Measurements from ENCODE around the gene TSPEAR. TPM values are rescaled to one million over a fixed set of nuclear protein-coding genes. Genes with fewer than 3 reads are reported as not detected.
"Not testable (repeated sequence)": the region's sequence is repeated elsewhere in the genome, so short reads cannot be mapped to it uniquely, and the experiment has no call there.

TSPEAR gene
- total and polyA plus RNA-seq, 3 donors from 2014 or later: 0.53 to 0.62 (median 0.55) TPM

- H3K27ac ChIP-seq: no peak overlapping the region
- TF ChIP-seq CTCF (IDR thresholded peaks at IDR 0.05) (no peak), POLR2A (IDR thresholded peaks at IDR 0.05) (no peak)
- H3K4me3 ChIP-seq: no peak overlapping the region
- no peaks in the 10 kb centered on the region for H3K9me3 ChIP-seq
- H3K36me3 ChIP-seq (ENCODE audit: low read depth, missing control alignments): no peaks in the 10 kb centered on the region
- H3K27me3 ChIP-seq: no peaks in the 10 kb centered on the region
- WGBS, 2 donors: 81 to 86% methylated on average over 4 of the region's 4 CpGs
- H3K4me1 ChIP-seq: no peaks in the 10 kb centered on the region
- intact Hi-C loops (cut with DNase I; ENCODE audit: low total_unique reads): no loop called here
- DNase-seq: no peak
These were observed 104.9 kb downstream of the TSPEAR start for GRCh38 chr21:44606495-44606894.

GRCh38 chr21:44603911-44604310 lies 107.5 kb downstream of the TSPEAR start:
- H3K9me3 ChIP-seq: no peaks in the 10 kb centered on the region
- TF ChIP-seq CTCF (IDR thresholded peaks at IDR 0.05) (no peak), POLR2A (IDR thresholded peaks at IDR 0.05) (no peak)
- WGBS, 2 donors: 89 to 91% methylated on average over 7 to 8 of the region's 8 CpGs
- H3K4me1 ChIP-seq: no peaks in the 10 kb centered on the region
- no peaks in the 10 kb centered on the region for H3K27me3 ChIP-seq
- H3K27ac ChIP-seq: no peak overlapping the region
- intact Hi-C loops (cut with DNase I; ENCODE audit: low total_unique reads): no loop called here
- H3K36me3 ChIP-seq (ENCODE audit: low read depth, missing control alignments): no peaks in the 10 kb centered on the region
- no peak for DNase-seq
- H3K4me3 ChIP-seq: no peak overlapping the region

- H3K4me3 ChIP-seq: no peak overlapping the region
- no peak for TF ChIP-seq POLR2A (IDR thresholded peaks at IDR 0.05)
- H3K27ac ChIP-seq: no peak overlapping the region
- no peaks in the 10 kb centered on the region for H3K4me1 ChIP-seq
- no peaks in the 10 kb centered on the region for H3K9me3 ChIP-seq
- H3K27me3 ChIP-seq: no peaks in the 10 kb centered on the region
- intact Hi-C loops (cut with DNase I; ENCODE audit: low total_unique reads): no loop called here
- no peak for DNase-seq
- H3K36me3 ChIP-seq (ENCODE audit: low read depth, missing control alignments): no peaks in the 10 kb centered on the region
- 61 to 78% methylated on average over 10 to 17 of the region's 17 CpGs for WGBS, 2 donors
These were observed 108.1 kb downstream of the TSPEAR start for GRCh38 chr21:44603109-44603875.

GRCh38 chr21:44602463-44602850 lies 108.9 kb downstream of the TSPEAR start:
- no peak overlapping the region for H3K27ac ChIP-seq
- no peaks in the 10 kb centered on the region for H3K27me3 ChIP-seq
- TF ChIP-seq POLR2A (IDR thresholded peaks at IDR 0.05): no peak
- TF ChIP-seq CTCF (IDR thresholded peaks at IDR 0.05): no peak
- no peaks in the 10 kb centered on the region for H3K9me3 ChIP-seq
- H3K36me3 ChIP-seq (ENCODE audit: low read depth, missing control alignments): no peaks in the 10 kb centered on the region
- H3K4me3 ChIP-seq: no peak overlapping the region
- H3K4me1 ChIP-seq: no peaks in the 10 kb centered on the region
- no peak for DNase-seq
- WGBS, 2 donors: 88 to 98% methylated on average over 7 to 21 of the region's 21 CpGs
- intact Hi-C loops (cut with DNase I; ENCODE audit: low total_unique reads): no loop called here

GRCh38 chr21:44601596-44602462 lies 109.5 kb downstream of the TSPEAR start:
- no peak for DNase-seq
- no peak for TF ChIP-seq POLR2A (IDR thresholded peaks at IDR 0.05)
- TF ChIP-seq CTCF (IDR thresholded peaks at IDR 0.05): no peak
- no peaks in the 10 kb centered on the region for H3K4me1 ChIP-seq
- H3K9me3 ChIP-seq: no peaks in the 10 kb centered on the region
- no peaks in the 10 kb centered on the region for H3K36me3 ChIP-seq (ENCODE audit: low read depth, missing control alignments)
- intact Hi-C loops (cut with DNase I; ENCODE audit: low total_unique reads): no loop called here
- H3K27me3 ChIP-seq: no peaks in the 10 kb centered on the region
- WGBS, 2 donors: 72 to 92% methylated on average over 14 to 23 of the region's 23 CpGs
- H3K4me3 ChIP-seq: no peak overlapping the region
- no peak overlapping the region for H3K27ac ChIP-seq

- DNase-seq; H3K4me3 ChIP-seq; H3K9me3 ChIP-seq; intact Hi-C loops (cut with DNase I; ENCODE audit: low total_unique reads); H3K36me3 ChIP-seq (ENCODE audit: low read depth, missing control alignments); H3K27ac ChIP-seq; H3K27me3 ChIP-seq; H3K4me1 ChIP-seq: not testable (repeated sequence)
- 49 to 90% methylated on average over 5 to 7 of the region's 10 CpGs for WGBS, 2 donors
These were observed 110.3 kb downstream of the TSPEAR start for GRCh38 chr21:44601091-44601490.

GRCh38 chr21:44600118-44600978 lies 111.0 kb downstream of the TSPEAR start, which contains the start of gene KRTAP10-7:
Gene KRTAP10-7 (plus strand): TSS chr21:44600597. CDS start chr21:44600622, 25 bp downstream.
- H3K27me3 ChIP-seq; H3K9me3 ChIP-seq; H3K27ac ChIP-seq; H3K4me1 ChIP-seq; DNase-seq; intact Hi-C loops (cut with DNase I; ENCODE audit: low total_unique reads); H3K4me3 ChIP-seq; H3K36me3 ChIP-seq (ENCODE audit: low read depth, missing control alignments): not testable (repeated sequence)
- WGBS, 2 donors: 79 to 81% methylated on average over 15 to 23 of the region's 23 CpGs

All from testis (tissue), 3 donors.